Superior temporal gyrus (tissue), 1 donor: Measurements from ENCODE around the gene IGFBP7.
"Not testable (repeated sequence)": the region's sequence is repeated elsewhere in the genome, so short reads cannot be mapped to it uniquely, and the experiment has no call there.

Source experiments
- DNase-seq: peaks from one replicate; pipeline ENCODE4 v3.0.0-alpha.2; 2016; ENCODE audit errors: extremely low spot score

Gene IGFBP7

DNA sequence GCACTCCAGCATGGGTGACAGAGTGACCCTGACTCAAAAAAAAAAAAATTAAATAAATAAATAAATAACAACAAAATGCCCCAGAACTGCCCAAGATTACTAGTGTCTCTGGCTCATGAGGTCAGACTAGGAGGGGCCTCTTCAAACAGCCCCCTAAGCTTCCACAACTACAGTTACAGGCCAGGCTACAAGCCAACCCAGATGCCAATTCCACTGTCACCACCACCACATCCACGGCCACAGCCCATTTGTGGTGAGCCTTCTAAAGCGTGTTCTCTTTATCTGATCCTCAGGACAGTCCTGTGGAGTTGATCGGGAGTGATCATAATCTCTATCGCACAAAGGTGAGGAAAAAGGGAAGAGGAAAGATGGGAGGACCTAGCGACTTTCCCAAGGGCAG, 36.6 kb downstream of the IGFBP7 start:
- DNase-seq = no peak

- DNase-seq = no peak
Measured at GRCh38 chr4:57071326-57071725, 38.9 kb downstream of the IGFBP7 start.

GRCh38 chr4:57070461-57070860, 39.7 kb downstream of the IGFBP7 start:
- DNase-seq = no peak

- DNase-seq = no peak
Measured at GRCh38 chr4:57068237-57068981, 41.8 kb downstream of the IGFBP7 start.

- no peak for DNase-seq
Measured at GRCh38 chr4:57065730-57066482, 44.3 kb downstream of the IGFBP7 start.

GRCh38 chr4:57064811-57065711, 45.1 kb downstream of the IGFBP7 start:
- DNase-seq = no peak

DNA sequence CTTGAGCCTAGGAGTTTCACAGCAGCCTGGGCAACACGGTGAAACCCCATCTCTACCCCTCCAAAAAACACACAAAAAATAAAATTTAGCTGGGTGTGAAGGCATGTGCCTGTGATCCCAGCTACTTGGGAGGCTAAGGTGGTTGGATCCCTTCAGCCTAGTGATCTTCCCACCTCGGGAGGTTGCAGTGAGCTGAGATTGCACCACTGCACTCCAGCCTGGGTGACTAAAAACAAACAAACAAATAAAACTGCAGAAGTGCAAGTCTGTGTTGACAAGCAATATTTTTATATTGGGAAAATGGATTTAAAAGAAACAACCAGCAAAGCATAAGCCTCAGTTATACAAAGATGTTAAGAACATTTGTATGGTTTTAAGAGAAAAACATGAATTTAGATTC, 46.1 kb downstream of the IGFBP7 start:
- no peak for DNase-seq

DNA sequence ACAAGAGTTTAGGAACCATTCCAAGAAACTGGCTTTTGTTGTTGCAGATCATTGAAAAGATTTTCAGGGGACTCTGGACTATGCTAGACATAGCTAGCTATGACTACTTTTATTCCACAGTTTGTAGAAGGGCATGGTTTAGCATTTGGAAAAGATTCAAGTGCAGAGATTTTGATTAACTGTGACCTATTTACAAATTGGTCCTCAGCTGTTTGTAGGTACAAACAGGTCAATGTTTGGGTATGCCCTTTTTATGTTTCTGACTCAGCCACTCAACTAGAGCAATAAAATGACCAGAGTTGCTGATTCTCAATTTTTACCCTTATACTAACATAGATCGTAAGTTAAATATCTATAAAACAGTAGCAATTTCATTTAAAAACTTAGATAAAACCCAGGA, 46.7 kb downstream of the IGFBP7 start:
- DNase-seq = no peak

GRCh38 chr4:57061395-57061794, 48.8 kb downstream of the IGFBP7 start:
- no peak for DNase-seq

DNA sequence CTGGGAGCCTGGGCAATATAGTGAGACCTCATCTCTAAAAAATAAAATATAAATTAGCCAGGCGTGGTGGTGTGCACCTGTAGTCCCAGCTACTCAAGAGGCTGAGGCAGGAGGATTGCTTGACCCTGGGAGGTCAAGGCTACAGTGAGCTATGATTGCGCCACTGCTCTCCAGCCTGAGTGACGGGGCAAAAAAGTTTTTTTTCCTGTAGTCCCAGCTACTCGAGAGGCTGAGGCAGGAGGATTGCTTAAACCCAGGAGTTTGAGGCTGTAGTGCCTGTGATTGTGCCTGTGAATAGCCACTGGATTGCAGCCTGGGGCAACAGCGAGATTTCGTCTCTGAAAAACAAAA, 49.5 kb downstream of the IGFBP7 start:
- not testable (repeated sequence) for DNase-seq

DNA sequence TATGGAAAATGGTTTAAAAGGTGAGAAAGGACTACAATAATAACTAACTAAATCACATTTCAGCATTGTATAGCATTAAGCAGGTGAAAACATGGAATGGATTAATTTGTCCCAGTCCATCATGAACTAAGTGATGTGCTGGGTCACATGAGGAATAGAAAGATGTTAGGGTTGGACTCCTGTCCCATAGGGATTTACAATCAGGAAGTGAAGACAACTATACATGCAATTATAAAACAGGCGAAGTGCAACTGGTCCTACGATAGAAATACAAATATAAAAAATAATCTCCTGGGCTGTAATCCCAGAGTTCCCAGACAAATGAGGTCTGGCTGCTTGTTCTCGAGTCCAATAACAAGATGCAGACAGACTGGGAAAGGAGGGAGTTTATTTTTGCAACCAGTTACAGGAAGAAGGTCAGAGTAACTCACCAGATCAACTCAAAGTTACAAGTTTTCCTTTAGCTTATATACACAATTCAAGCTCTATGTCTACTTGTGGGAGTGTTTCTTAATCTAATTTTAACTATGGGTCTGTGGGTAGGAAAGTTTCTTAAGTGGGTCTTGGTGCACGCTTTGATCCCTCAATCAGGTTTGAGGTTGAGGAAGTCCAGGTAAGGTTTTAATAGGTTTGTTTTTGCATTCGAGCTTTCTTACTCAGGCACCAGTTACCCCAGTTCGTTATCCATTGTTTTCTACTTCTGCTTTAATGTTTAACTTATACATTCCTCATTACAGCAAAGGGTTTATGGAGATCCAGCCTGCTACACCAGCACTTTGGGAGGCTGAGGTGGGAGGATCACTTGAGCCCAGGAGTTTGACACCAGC, 50.1 kb downstream of the IGFBP7 start:
- DNase-seq = no peak

GRCh38 chr4:57055886-57056285, 54.3 kb downstream of the IGFBP7 start:
- no peak for DNase-seq

GRCh38 chr4:57053508-57053907, 56.7 kb downstream of the IGFBP7 start:
- DNase-seq = no peak

- DNase-seq = no peak
Measured at GRCh38 chr4:57051524-57051923, 58.7 kb downstream of the IGFBP7 start.

DNA sequence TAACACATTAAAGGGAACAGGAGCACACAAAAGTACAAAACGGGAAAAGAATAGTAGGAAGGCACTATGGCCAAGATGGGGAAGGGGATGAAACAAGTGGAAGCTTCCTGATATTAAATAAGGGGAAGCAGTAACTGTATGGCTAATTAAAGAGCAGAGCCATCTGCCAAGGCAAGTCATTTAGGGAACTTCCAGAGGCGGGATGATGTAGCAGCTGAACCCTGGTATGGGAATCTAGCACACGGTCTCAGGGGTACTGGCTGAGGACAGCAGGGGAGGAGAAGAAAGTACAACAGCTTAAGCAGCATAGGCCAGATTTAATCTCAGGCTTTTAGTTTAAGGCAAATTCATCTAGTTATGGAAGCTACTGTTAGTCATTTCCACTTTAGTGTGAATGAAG, 59.1 kb downstream of the IGFBP7 start:
- no peak for DNase-seq

GRCh38 chr4:57048590-57049304, 61.4 kb downstream of the IGFBP7 start:
- DNase-seq = no peak

- DNase-seq = not testable (repeated sequence)
Measured at GRCh38 chr4:57047046-57047445, 63.1 kb downstream of the IGFBP7 start.

- DNase-seq = no peak
Measured at GRCh38 chr4:57044996-57045395, 65.2 kb downstream of the IGFBP7 start.

DNA sequence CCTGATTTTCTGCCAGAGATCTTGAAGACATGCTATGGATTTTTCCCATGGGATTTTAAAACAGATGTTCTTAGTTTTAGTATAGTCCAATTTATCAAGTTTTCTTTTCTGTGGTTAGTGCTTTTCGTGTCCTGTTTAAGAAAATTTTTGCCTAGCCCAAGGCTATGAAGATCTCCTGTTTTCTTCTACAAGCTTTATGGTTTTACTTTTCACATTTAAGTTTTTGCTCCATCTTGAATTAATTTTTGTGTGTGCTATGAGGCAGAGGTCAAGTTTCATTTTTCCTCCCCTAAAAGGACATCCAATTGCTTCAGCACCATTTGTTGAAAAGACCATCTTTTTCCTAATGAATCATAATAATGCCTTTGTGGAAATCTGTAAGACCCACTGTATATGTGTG, 65.9 kb downstream of the IGFBP7 start:
- DNase-seq = no peak

DNA sequence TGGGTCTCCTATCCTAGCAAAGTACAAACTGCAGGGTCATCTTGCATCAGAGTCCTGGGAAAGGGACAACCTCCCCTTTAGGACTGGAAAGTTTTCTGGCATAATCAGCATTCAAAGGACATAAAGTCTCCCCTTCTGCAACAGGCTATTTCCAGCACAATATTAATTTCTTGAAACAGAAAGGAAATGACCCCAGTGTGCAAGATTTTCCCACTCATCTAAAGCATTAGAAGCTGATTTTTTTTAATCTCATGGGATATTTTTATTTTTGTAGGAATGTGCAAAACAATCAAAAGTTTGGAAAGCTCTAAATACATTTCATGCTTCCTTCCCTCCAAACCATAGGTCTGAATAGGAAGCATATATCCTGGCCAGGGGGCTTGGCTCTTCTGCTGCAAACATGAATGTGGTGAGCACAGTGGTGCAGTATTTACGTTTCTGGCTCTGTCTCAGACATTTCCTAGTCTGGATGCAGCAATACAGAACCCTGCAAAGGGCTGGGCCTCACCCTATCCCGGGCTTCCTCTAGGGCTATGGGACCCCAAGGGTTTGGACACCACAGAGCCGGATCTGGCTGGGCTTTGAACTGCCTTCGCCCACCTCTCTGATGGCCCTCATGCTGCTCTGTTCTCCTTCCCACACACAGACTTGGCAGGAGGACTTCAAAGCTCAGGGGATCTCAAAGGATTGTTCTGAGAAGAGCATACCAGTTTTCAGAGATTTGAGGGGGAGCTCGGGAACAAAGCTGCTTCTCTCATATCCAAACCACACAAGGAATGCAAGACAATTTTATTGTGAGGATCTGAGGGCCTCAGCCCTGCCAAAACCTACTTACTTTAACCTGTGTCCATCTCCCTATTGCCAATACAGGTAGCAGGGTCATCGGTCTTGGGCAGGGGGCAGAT, 66.6 kb downstream of the IGFBP7 start:
- DNase-seq = no peak
